ENCODE results near the gene ANKFY1. TPM values are rescaled to one million over a fixed set of nuclear protein-coding genes. Genes with fewer than 3 reads are reported as not detected.

The ANKFY1 gene
- total RNA-seq, 3 donors from 2014 or later = 33.4 to 37.1 (median 34.8) TPM

DNA sequence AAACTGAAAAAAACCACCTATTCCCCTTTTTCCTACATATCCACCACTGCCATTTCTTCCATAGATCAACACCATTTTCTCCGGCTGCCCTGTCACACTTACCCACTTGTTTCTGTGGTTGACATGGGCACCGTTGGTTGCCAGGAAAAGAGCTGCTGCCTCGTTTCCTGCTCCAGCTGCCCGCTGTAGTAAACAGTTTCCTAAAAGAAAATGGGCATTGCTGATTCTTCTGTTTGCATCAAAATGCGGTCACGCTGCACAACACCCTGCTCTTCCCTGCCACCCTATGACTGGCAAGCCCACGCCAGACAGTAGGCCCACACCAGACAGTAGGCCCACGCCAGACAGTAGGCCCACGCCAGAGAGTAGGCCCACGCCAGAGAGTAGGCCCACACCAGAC, 74.5 kb downstream of the ANKFY1 start:
- Mint-ChIP-seq H3K9me3 (no peaks in the 10 kb centered on the region), H3K4me3 (no peak overlapping the region), H3K27me3 (ENCODE audit: low read depth) (no peaks in the 10 kb centered on the region), H3K4me1 (ENCODE audit: low read depth) (peaks cover 9% of the 10 kb centered on the region), H3K36me3 (ENCODE audit: insufficient read depth) (peaks cover 22% of the 10 kb centered on the region)
- DNase-seq = no peak
- no peak for ATAC-seq

GRCh38 chr17:4188076-4188475, 75.7 kb downstream of the ANKFY1 start:
- no peaks in the 10 kb centered on the region for H3K9me3 Mint-ChIP-seq
- no peak for ATAC-seq
- DNase-seq = no peak
- no peaks in the 10 kb centered on the region for H3K27me3 Mint-ChIP-seq (ENCODE audit: low read depth)
- peaks cover 32% of the 10 kb centered on the region for H3K36me3 Mint-ChIP-seq (ENCODE audit: insufficient read depth)
- no peak overlapping the region for H3K4me3 Mint-ChIP-seq
- peaks cover 9% of the 10 kb centered on the region for H3K4me1 Mint-ChIP-seq (ENCODE audit: low read depth)

DNA sequence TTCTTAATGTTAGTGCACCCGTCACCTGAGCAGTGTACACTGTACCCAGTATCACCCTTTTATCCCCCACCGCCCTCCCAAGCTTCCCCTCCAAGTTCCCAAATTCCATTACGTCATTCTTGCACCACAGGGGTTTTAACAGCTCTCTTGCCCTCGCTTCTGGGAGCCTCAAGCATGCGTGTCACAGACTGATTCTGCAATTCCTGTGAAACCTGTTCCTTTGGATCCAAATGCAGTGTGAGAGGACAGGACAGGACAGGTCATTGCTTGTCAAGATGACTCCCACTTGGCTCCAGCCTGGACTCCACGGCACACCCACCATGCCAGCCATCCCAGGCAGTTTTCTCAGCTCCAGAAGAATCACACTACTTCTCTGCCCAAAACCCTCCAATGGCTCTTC, 76.7 kb downstream of the ANKFY1 start:
- DNase-seq (no peak), ATAC-seq (no peak)
- H3K27me3 Mint-ChIP-seq (ENCODE audit: low read depth) = no peaks in the 10 kb centered on the region
- no peaks in the 10 kb centered on the region for H3K9me3 Mint-ChIP-seq
- no peak overlapping the region for H3K4me3 Mint-ChIP-seq
- H3K4me1 Mint-ChIP-seq (ENCODE audit: low read depth) = peaks cover 9% of the 10 kb centered on the region
- H3K36me3 Mint-ChIP-seq (ENCODE audit: insufficient read depth) = peaks cover 36% of the 10 kb centered on the region

DNA sequence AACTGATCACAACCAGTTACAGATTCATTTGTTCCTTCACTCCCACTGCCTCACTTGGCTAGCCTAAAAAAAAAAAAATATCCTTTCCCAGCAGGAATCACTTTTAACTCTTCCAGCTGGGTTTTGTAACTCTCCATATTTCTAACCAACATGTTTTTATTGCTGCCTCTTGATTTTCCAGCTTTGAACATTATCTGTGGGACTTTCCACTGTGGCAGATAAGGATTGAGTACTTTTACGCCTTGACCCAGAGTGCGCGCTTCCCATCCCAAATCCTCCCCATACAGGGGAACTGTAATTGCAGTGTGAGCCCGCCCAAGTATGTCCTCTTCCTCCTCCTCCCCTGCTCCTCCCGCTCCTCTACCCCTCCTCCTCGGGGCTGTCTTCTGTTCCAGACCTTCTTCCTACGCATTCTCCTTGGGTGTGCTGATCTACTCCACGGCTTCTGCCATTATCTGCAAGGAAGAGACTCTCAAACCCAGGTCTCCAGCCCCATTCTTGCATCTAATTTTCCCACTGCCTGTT, 77.4 kb downstream of the ANKFY1 start:
- Mint-ChIP-seq H3K27me3 (ENCODE audit: low read depth) (no peaks in the 10 kb centered on the region), H3K36me3 (ENCODE audit: insufficient read depth) (peaks cover 36% of the 10 kb centered on the region), H3K4me1 (ENCODE audit: low read depth) (peaks cover 9% of the 10 kb centered on the region), H3K4me3 (no peak overlapping the region), H3K9me3 (no peaks in the 10 kb centered on the region)
- ATAC-seq (no peak), DNase-seq (no peak)

GRCh38 chr17:4185656-4186055, 78.1 kb downstream of the ANKFY1 start:
- Mint-ChIP-seq H3K9me3 (no peaks in the 10 kb centered on the region), H3K27me3 (ENCODE audit: low read depth) (no peaks in the 10 kb centered on the region), H3K36me3 (ENCODE audit: insufficient read depth) (peaks cover 36% of the 10 kb centered on the region), H3K4me3 (no peak overlapping the region), H3K4me1 (ENCODE audit: low read depth) (peaks cover 9% of the 10 kb centered on the region)
- ATAC-seq (no peak), DNase-seq (no peak)

- H3K27me3 Mint-ChIP-seq (ENCODE audit: low read depth) = no peaks in the 10 kb centered on the region
- H3K4me1 Mint-ChIP-seq (ENCODE audit: low read depth) = peaks cover 9% of the 10 kb centered on the region
- no peaks in the 10 kb centered on the region for H3K9me3 Mint-ChIP-seq
- no peak for ATAC-seq
- H3K36me3 Mint-ChIP-seq (ENCODE audit: insufficient read depth) = peaks cover 37% of the 10 kb centered on the region
- no peak overlapping the region for H3K4me3 Mint-ChIP-seq
- no peak for DNase-seq
Observed at GRCh38 chr17:4184811-4185210, 79.0 kb downstream of the ANKFY1 start.

DNA sequence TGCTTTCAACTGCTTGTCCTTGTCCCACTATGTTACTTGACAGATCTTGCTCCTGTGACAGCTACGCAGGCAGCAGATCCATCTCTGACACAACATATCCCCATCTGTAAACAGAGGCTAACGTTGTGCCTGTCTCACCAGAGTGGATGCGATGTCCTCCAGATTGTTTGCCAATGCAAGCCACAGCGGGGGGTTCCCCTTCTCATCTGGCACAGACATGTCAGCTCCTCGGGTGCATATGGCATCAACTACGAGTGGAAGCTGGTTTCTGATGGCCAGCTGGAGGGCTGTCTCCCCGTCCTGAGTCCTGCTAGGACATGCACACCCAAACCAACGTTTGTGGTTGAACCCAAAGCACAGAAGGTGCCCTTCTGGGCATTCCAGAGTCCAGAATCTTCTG, 81.7 kb downstream of the ANKFY1 start:
- no peak for DNase-seq
- no peak for ATAC-seq
- H3K36me3 Mint-ChIP-seq (ENCODE audit: insufficient read depth) = peaks cover 53% of the 10 kb centered on the region
- peaks cover 15% of the 10 kb centered on the region for H3K4me1 Mint-ChIP-seq (ENCODE audit: low read depth)
- H3K27me3 Mint-ChIP-seq (ENCODE audit: low read depth) = no peaks in the 10 kb centered on the region
- H3K9me3 Mint-ChIP-seq = no peaks in the 10 kb centered on the region
- no peak overlapping the region for H3K4me3 Mint-ChIP-seq

DNA sequence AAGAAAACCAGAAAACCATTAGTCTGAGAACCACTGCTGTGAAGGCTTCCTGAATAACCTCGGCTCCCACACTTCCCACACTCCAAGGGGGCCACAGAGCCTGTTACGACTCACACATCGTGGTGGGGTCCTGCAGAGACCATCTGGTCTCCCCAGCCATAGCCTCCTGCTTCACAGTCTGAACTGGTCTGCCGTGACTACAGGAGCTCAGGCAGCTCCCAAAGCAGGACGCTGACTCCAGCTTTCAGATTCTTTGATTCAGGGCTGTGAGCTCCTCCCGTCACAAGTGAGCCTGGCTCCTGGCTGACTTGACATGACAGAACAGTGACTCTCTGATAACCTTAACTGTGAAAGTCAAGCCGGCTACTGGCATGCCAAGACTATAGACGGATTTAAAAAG, 83.0 kb downstream of the ANKFY1 start:
- no peaks in the 10 kb centered on the region for H3K27me3 Mint-ChIP-seq (ENCODE audit: low read depth)
- H3K9me3 Mint-ChIP-seq = no peaks in the 10 kb centered on the region
- no peak overlapping the region for H3K4me3 Mint-ChIP-seq
- ATAC-seq (no peak), DNase-seq (no peak)
- H3K4me1 Mint-ChIP-seq (ENCODE audit: low read depth) = peaks cover 27% of the 10 kb centered on the region
- peaks cover 51% of the 10 kb centered on the region for H3K36me3 Mint-ChIP-seq (ENCODE audit: insufficient read depth)

- ATAC-seq (no peak), DNase-seq (no peak)
- H3K9me3 Mint-ChIP-seq = no peaks in the 10 kb centered on the region
- no peak overlapping the region for H3K4me3 Mint-ChIP-seq
- no peaks in the 10 kb centered on the region for H3K27me3 Mint-ChIP-seq (ENCODE audit: low read depth)
- H3K4me1 Mint-ChIP-seq (ENCODE audit: low read depth) = peaks cover 44% of the 10 kb centered on the region
- H3K36me3 Mint-ChIP-seq (ENCODE audit: insufficient read depth) = peaks cover 52% of the 10 kb centered on the region
Observed at GRCh38 chr17:4179071-4179470, 84.7 kb downstream of the ANKFY1 start.

- H3K27me3 Mint-ChIP-seq (ENCODE audit: low read depth) = no peaks in the 10 kb centered on the region
- DNase-seq (no peak), ATAC-seq (no peak)
- H3K9me3 Mint-ChIP-seq = no peaks in the 10 kb centered on the region
- peaks cover 50% of the 10 kb centered on the region for H3K36me3 Mint-ChIP-seq (ENCODE audit: insufficient read depth)
- H3K4me1 Mint-ChIP-seq (ENCODE audit: low read depth) = peaks cover 48% of the 10 kb centered on the region
- H3K4me3 Mint-ChIP-seq = no peak overlapping the region
Observed at GRCh38 chr17:4178651-4179050, 85.1 kb downstream of the ANKFY1 start.

DNA sequence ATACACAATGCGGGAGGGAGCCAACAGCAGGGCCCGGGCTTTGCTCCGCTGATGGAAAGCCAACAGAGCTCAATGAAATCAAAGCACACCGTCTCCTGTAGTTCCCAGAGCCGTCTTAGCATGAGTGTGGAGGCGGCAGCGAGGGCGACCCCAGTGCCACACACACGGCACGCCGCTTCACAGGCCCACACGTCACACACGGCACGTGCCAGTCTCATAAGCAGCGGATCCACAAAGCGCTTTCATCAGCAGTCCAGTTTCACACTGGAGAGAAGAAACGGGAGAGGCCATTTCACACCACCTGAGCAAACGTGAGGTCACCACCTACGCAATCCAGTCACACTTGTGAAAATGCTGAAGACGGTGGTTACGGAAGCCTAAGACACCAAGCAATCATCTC, 86.0 kb downstream of the ANKFY1 start:
- DNase-seq = no peak
- Mint-ChIP-seq H3K36me3 (ENCODE audit: insufficient read depth) (peaks cover 46% of the 10 kb centered on the region), H3K4me1 (ENCODE audit: low read depth) (peaks cover 54% of the 10 kb centered on the region), H3K9me3 (no peaks in the 10 kb centered on the region), H3K4me3 (no peak overlapping the region), H3K27me3 (ENCODE audit: low read depth) (no peaks in the 10 kb centered on the region)
- ATAC-seq = no peak

- no peaks in the 10 kb centered on the region for H3K27me3 Mint-ChIP-seq (ENCODE audit: low read depth)
Observed at GRCh38 chr17:4176808-4177472, 86.8 kb downstream of the ANKFY1 start.

GRCh38 chr17:4175921-4176807, 87.6 kb downstream of the ANKFY1 start:
- peak overlapping the region; percentile 72 for H3K4me3 Mint-ChIP-seq
- DNase-seq (peak; percentile 36), ATAC-seq (peak; percentile 81 to 84)
- no peaks in the 10 kb centered on the region for H3K27me3 Mint-ChIP-seq (ENCODE audit: low read depth)
- peaks cover 56% of the 10 kb centered on the region for H3K4me1 Mint-ChIP-seq (ENCODE audit: low read depth)
- H3K9me3 Mint-ChIP-seq = no peaks in the 10 kb centered on the region
- H3K36me3 Mint-ChIP-seq (ENCODE audit: insufficient read depth) = peaks cover 52% of the 10 kb centered on the region

More at GRCh38 chr17:4176808-4177472, 86.8 kb downstream of the ANKFY1 start:
- Mint-ChIP-seq H3K4me1 (ENCODE audit: low read depth) (peaks cover 56% of the 10 kb centered on the region), H3K36me3 (ENCODE audit: insufficient read depth) (peaks cover 47% of the 10 kb centered on the region), H3K9me3 (no peaks in the 10 kb centered on the region), H3K4me3 (peak overlapping the region; percentile 72)
- ATAC-seq = no peak
- DNase-seq = no peak

DNA sequence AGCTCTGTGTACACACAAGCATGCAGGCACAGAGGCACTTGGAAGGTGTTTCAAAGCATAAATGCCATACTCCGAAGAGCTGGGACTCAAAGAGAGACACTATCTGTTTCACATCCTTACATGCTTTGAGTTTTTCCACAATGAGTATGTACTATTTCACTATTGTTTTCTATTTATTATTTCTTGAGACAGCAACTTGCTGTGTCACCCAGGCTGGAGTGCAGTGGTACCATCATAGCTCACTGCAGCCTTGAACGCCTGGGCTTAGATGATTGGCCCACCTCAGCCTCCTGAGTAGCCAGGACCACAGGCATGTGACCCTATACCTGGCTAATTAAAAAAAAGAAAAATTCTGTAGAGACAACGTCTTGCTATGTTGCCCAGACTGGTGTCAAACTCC, 89.2 kb downstream of the ANKFY1 start:
- no peaks in the 10 kb centered on the region for H3K9me3 Mint-ChIP-seq

GRCh38 chr17:4173781-4174180, 90.0 kb downstream of the ANKFY1 start:
- peaks cover 64% of the 10 kb centered on the region for H3K36me3 Mint-ChIP-seq (ENCODE audit: insufficient read depth)
- H3K27me3 Mint-ChIP-seq (ENCODE audit: low read depth) = no peaks in the 10 kb centered on the region
- H3K4me3 Mint-ChIP-seq = no peak overlapping the region
- no peak for DNase-seq
- no peak for ATAC-seq
- no peaks in the 10 kb centered on the region for H3K9me3 Mint-ChIP-seq
- peaks cover 56% of the 10 kb centered on the region for H3K4me1 Mint-ChIP-seq (ENCODE audit: low read depth)

More for the DNA sequence above, 89.2 kb downstream of the ANKFY1 start:
- ATAC-seq = peak; percentile 26 to 37
- Mint-ChIP-seq H3K4me3 (no peak overlapping the region), H3K4me1 (ENCODE audit: low read depth) (peaks cover 56% of the 10 kb centered on the region), H3K36me3 (ENCODE audit: insufficient read depth) (peaks cover 63% of the 10 kb centered on the region), H3K27me3 (ENCODE audit: low read depth) (no peaks in the 10 kb centered on the region)
- DNase-seq = no peak

All from activated T-cell treated with anti-CD3 and anti-CD28 coated beads, Interleukin-2, amount 50 U/mL, for 4 hours (primary cell).